HG03064 (cell line): Measurements from ENCODE around the gene TMEM143.

Experiments
- ATAC-seq: cut with Tn5 transposase; IDR thresholded peaks from one replicate; pipeline ENCODE4 v1.9.1; 2021; ENCODE audit warnings: low read depth; ENCODE audit not compliant: unreplicated experiment

The TMEM143 gene

GRCh38 chr19:48361912-48362311, 1.8 kb downstream of the TMEM143 start:
- no peak for ATAC-seq

- no peak for ATAC-seq
These were observed 4.6 kb downstream of the TMEM143 start for GRCh38 chr19:48359123-48359522.

GRCh38 chr19:48355365-48355954, 8.3 kb downstream of the TMEM143 start:
- ATAC-seq, result no peak

GRCh38 chr19:48354332-48354992, 9.3 kb downstream of the TMEM143 start:
- no peak for ATAC-seq

- no peak for ATAC-seq
These were observed 10.1 kb downstream of the TMEM143 start for GRCh38 chr19:48353677-48354076.

GRCh38 chr19:48351341-48351752, 12.4 kb downstream of the TMEM143 start:
- ATAC-seq, result no peak

GRCh38 chr19:48350856-48351255, 12.9 kb downstream of the TMEM143 start:
- no peak for ATAC-seq

- ATAC-seq, result no peak
These were observed 15.0 kb downstream of the TMEM143 start for GRCh38 chr19:48348737-48349136.

- ATAC-seq, result no peak
These were observed 15.7 kb downstream of the TMEM143 start for GRCh38 chr19:48348045-48348444.

- ATAC-seq, result no peak
These were observed 17.5 kb downstream of the TMEM143 start for GRCh38 chr19:48346191-48346590.

- no peak for ATAC-seq
These were observed 18.8 kb downstream of the TMEM143 start for GRCh38 chr19:48344892-48345291.

GRCh38 chr19:48342841-48343540, 20.7 kb downstream of the TMEM143 start:
- no peak for ATAC-seq

- no peak for ATAC-seq
These were observed 21.4 kb downstream of the TMEM143 start for GRCh38 chr19:48342414-48342738.

- ATAC-seq, result no peak
These were observed 22.0 kb downstream of the TMEM143 start for GRCh38 chr19:48341515-48342413.

GRCh38 chr19:48340995-48341394, 22.7 kb downstream of the TMEM143 start:
- no peak for ATAC-seq

GRCh38 chr19:48338802-48339503, 24.8 kb downstream of the TMEM143 start:
- no peak for ATAC-seq

GRCh38 chr19:48338253-48338755, 25.4 kb downstream of the TMEM143 start:
- ATAC-seq, result no peak

GRCh38 chr19:48333467-48334384, 30.0 kb downstream of the TMEM143 start:
- peak; percentile 42 for ATAC-seq
